Right lobe of liver (tissue), 6 donors: Measurements from ENCODE around the gene VCX2. TPM values are rescaled to one million over a fixed set of nuclear protein-coding genes. Genes with fewer than 3 reads are reported as not detected.
"Not testable (repeated sequence)": the region's sequence is repeated elsewhere in the genome, so short reads cannot be mapped to it uniquely, and the experiment has no call there.

Experiments used
- ATAC-seq, 4 donors: fragments of 200-7000 bp; cut with Tn5 transposase; one replicate each; pipeline ENCODE4 v1.9.1; 2020; ENCODE audit warnings: mild to moderate bottlenecking in 4 of 4, moderate library complexity in 4 of 4
- DNase-seq, 3 donors: peaks; one replicate each; pipeline ENCODE4 v3.0.0-alpha.2; 2020
- H3K27ac ChIP-seq, 3 donors: fragments of 200-600 bp; one replicate each; pipeline ENCODE4 v1.8.0; 2022
- H3K27me3 ChIP-seq, 2 donors: fragments of 200-600 bp; one replicate each; pipeline ENCODE4 v1.8.0; 2022
- H3K36me3 ChIP-seq, 4 donors: fragments of 200-600 bp; sonication (generic) in 1 of 4; one replicate each; pipeline versions ENCODE4 v1.5.1 to v1.8.0; 2017 to 2022; ENCODE audit warnings: control low read depth in 1 of 4
- H3K4me1 ChIP-seq, 4 donors: fragments of 200-600 bp; sonication (generic) in 1 of 4; one replicate each; pipeline versions ENCODE4 v1.5.1 to v1.8.0; 2017 to 2022; ENCODE audit warnings: control low read depth in 1 of 4
- H3K4me3 ChIP-seq, 3 donors: fragments of 200-600 bp; one replicate each; pipeline ENCODE4 v1.8.0; 2022
- H3K9me3 ChIP-seq, 4 donors: fragments of 200-600 bp; sonication (generic) in 1 of 4; one replicate each; pipeline versions ENCODE4 v1.5.1 to v1.8.0; 2017 to 2022; ENCODE audit warnings: control low read depth in 1 of 4
- POLR2A ChIP-seq: fragments of 450-650 bp; IDR thresholded peaks from one replicate; pipeline ENCODE4 v1.6.1; 2017; ENCODE audit warnings: antibody characterized with exemption, mild to moderate bottlenecking
- WGBS: methylation state at CpG from one replicate; pipeline ENCODE4 v1.1.6; 2018; ENCODE audit warnings: low coverage, low lambda C conversion rate; ENCODE audit not compliant: insufficient coverage; ENCODE audit errors: missing lambda C conversion rate; 5-methylcytosine and 5-hydroxymethylcytosine counted together
- intact Hi-C, 2 donors: fragments of 100-400 bp; cut with DNase I; formaldehyde crosslinking; loops; one replicate each; pipeline versions ENCODE4 v1.11.2 to v1.14.1; 2022
- total RNA-seq, 6 experiments: library from RNA; depleted of rRNA in 2 of 6; stranded (reverse); fragments of >200 nt in 2 of 6; fragmentation: NEBNext Ultra II Directional in 3 of 6; extraction: Animal tissue kit (Norgen Biotek cat#: 25700) in 3 of 6; gene quantifications; one replicate each; pipeline versions ENCODE4 v1.1.0 to v1.2.4, GENCODE V29; 2016 to 2023
- TF ChIP-seq, protein P1 (sequence below), 4 donors: fragments of 200-600 bp in 3 of 4; fragments of 450-650 bp in 1 of 4; IDR thresholded peaks; one replicate each; pipeline versions ENCODE4 v1.5.1 to v1.8.0; 2016 to 2022; ENCODE audit warnings: antibody characterized with exemption in 4 of 4, mild to moderate bottlenecking in 2 of 4
- donor health status: DM: no; HTN: yes; CAD: no.
- donor health status: DM: no; HTN: no; CAD: no.
- donor health status: DM: no; HTN: no; CAD: no.
- donor health status: DM: no; HTN: yes; CAD: no.
- donor health status: DM: no; HTN: yes; CAD: no.

VCX2 gene
- total RNA-seq, 6 experiments from 2014 or later, result not detected

DNA sequence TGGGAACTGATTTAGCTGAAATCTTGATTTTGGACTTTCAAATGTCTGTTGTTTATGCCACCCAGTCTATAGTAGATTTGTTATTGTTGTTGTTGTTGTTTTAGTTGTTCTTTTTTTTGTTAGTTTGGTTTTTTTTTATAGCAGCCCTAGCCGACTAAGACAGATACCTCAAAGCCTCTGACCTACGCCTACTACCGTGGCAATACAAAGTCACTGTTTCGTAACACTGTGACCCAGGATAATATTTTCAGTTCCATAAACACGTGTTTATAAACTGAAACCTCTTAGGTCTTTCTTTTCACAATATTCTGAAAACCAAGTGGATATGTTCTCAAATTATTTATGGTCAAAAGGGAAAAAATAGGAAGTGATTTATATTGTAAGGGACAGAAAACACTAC lies 32.8 kb downstream of the VCX2 start:
- H3K4me1 ChIP-seq, result no peaks in the 10 kb centered on the region
- DNase-seq (no peak), ATAC-seq (no peak)
- no peak overlapping the region for H3K27ac ChIP-seq
- no peaks in the 10 kb centered on the region for H3K36me3 ChIP-seq
- intact Hi-C loops, result no loop called here
- 38% methylated on average over 5 of the region's 5 CpGs for whole genome bisulfite sequencing
- H3K4me3 ChIP-seq, result no peak overlapping the region
- no peaks in the 10 kb centered on the region for H3K27me3 ChIP-seq
- no peaks in the 10 kb centered on the region for H3K9me3 ChIP-seq
- TF ChIP-seq, protein P1, sequence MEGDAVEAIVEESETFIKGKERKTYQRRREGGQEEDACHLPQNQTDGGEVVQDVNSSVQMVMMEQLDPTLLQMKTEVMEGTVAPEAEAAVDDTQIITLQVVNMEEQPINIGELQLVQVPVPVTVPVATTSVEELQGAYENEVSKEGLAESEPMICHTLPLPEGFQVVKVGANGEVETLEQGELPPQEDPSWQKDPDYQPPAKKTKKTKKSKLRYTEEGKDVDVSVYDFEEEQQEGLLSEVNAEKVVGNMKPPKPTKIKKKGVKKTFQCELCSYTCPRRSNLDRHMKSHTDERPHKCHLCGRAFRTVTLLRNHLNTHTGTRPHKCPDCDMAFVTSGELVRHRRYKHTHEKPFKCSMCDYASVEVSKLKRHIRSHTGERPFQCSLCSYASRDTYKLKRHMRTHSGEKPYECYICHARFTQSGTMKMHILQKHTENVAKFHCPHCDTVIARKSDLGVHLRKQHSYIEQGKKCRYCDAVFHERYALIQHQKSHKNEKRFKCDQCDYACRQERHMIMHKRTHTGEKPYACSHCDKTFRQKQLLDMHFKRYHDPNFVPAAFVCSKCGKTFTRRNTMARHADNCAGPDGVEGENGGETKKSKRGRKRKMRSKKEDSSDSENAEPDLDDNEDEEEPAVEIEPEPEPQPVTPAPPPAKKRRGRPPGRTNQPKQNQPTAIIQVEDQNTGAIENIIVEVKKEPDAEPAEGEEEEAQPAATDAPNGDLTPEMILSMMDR (IDR thresholded peaks at IDR 0.05), result no peak
- TF ChIP-seq POLR2A, result no peak

DNA sequence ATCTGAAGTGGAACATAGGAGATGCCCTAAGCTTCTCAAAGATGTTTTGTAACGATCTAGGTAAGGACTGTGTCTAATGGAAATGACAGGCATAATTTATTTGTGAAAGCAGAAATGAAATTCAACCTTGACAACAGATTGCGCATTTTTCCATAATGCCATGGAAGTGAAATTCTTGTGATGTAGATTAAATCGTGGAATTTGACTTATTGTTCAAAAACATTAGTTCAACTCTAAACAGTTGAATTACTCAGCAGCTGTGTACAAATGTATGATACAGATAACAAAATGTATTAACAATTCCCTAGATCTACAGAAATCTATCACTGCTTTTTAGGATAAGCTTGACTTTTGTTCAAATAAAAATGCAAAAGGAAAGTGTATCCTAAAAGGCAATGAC lies 44.4 kb downstream of the VCX2 start:
- H3K36me3 ChIP-seq, result no peaks in the 10 kb centered on the region
- ATAC-seq (no peak), DNase-seq (no peak)
- intact Hi-C loops, result no loop called here
- WGBS, result 74% methylated on average over 3 of the region's 3 CpGs
- H3K4me1 ChIP-seq, result no peaks in the 10 kb centered on the region
- TF ChIP-seq, protein P1 (IDR thresholded peaks at IDR 0.05), result no peak
- no peak for TF ChIP-seq POLR2A
- H3K9me3 ChIP-seq, result no peaks in the 10 kb centered on the region
- H3K27me3 ChIP-seq, result no peaks in the 10 kb centered on the region
- H3K4me3 ChIP-seq, result no peak overlapping the region
- H3K27ac ChIP-seq, result no peak overlapping the region

DNA sequence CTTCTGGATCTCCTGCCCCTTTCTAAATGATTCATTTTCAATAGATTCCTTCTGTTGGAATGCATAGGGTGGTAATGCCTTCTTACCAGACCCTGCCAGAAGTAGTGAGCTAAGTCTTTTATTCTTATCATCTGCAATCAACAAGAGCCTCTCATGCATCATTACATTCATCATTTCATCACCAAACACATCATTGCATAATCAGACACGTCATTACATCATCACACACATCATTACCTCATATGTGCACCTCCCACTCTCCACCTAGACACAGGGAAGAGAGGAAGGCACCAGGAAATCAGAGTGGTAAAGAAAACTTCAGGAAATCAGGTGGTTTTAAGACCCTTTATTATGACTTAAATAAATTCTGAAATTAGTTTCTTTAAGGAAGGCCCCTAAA lies 45.0 kb downstream of the VCX2 start:
- 43% methylated on average over 1 of the region's 1 CpG for WGBS
- no peak overlapping the region for H3K27ac ChIP-seq
- no peaks in the 10 kb centered on the region for H3K9me3 ChIP-seq
- DNase-seq, result no peak
- no peak overlapping the region for H3K4me3 ChIP-seq
- intact Hi-C loops, result no loop called here
- no peak for ATAC-seq
- TF ChIP-seq, protein P1 (IDR thresholded peaks at IDR 0.05), result no peak
- no peak for TF ChIP-seq POLR2A
- no peaks in the 10 kb centered on the region for H3K36me3 ChIP-seq
- no peaks in the 10 kb centered on the region for H3K4me1 ChIP-seq
- no peaks in the 10 kb centered on the region for H3K27me3 ChIP-seq

DNA sequence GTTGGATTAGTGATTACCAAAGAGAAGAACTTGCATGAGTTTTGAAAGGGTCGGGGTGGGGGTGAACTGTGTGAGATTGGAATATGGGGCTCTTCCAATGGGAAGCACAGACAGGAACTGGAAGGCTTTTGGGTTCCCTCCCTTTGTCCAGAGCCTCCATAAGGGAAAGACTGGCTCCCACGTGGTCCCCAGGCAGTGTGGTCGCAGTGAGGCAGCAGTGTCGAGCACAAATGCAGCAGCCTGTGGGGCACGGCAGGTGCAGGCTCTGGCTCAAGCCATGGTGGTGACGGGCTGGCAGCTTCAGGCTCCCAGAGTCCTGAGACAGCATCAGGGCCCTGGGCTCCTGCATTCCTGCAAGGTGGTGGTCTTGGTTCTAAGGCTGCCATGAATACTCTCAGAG lies 45.5 kb downstream of the VCX2 start:
- Histone ChIP-seq H3K27me3 (no peaks in the 10 kb centered on the region), H3K4me3 (no peak overlapping the region), H3K4me1 (no peaks in the 10 kb centered on the region), H3K27ac (no peak overlapping the region), H3K36me3 (no peaks in the 10 kb centered on the region), H3K9me3 (no peaks in the 10 kb centered on the region)
- TF ChIP-seq POLR2A, result no peak
- TF ChIP-seq, protein P1 (IDR thresholded peaks at IDR 0.05), result no peak
- DNase-seq (no peak), ATAC-seq (no peak)
- 55% methylated on average over 1 of the region's 6 CpGs for WGBS
- intact Hi-C loops, result no loop called here

DNA sequence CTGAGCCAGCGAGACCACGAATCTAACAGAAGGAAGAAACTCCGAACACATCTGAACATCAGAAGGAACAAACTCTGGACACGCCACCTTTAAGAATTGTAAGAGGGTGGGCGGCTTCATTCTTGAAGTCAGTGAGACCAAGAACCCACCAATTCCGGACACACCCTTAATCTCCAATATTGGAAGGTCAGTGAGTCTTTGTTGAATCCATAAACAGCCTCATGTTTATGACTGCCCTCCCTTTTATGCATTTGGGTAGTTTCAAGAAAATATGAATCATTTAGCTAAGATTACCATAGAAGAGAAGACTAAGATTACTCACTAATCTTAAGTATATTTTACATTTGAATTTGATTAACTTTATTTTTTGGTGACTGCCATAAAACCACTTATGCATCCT lies 48.5 kb downstream of the VCX2 start:
- Histone ChIP-seq H3K4me3 (no peak overlapping the region), H3K36me3 (no peaks in the 10 kb centered on the region), H3K4me1 (no peaks in the 10 kb centered on the region), H3K27me3 (no peaks in the 10 kb centered on the region), H3K27ac (no peak overlapping the region), H3K9me3 (no peaks in the 10 kb centered on the region)
- ATAC-seq (no peak), DNase-seq (no peak)
- TF ChIP-seq POLR2A, result no peak
- TF ChIP-seq, protein P1 (IDR thresholded peaks at IDR 0.05), result no peak
- intact Hi-C loops, result no loop called here
- WGBS, result 92% methylated on average over 3 of the region's 6 CpGs

DNA sequence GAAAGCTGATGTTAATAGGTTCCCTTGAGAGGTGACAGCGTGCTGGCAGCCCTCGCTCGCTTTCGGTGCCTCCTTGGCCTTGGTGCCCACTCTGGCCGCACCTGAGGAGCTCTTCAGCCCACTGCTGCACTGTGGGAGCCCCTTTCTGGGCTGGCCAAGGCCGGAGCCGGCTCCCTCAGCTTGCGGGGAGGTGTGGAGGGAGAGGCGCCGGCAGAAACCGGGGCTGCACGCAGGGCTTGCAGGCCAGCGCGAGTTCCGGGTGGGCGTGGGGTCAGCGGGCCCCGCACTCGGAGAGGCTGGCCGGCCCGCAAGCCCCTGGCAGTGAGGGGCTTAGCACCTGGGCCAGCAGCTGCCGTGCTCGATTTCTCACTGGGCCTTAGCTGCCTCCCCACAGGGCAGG lies 49.7 kb downstream of the VCX2 start:
- H3K9me3 ChIP-seq, H3K27ac ChIP-seq, H3K4me1 ChIP-seq, H3K36me3 ChIP-seq, intact Hi-C loops, H3K27me3 ChIP-seq, H3K4me3 ChIP-seq, ATAC-seq, DNase-seq: not testable (repeated sequence)
- 60% methylated on average over 5 of the region's 23 CpGs for WGBS
